NCI-H1417 (cell line): ENCODE results near the gene PRAC1.

Source experiments
- DNase-seq, 3 experiments: peaks; one replicate each; lab custom pipeline; 2025; lab: John Stamatoyannopoulos, UW

Gene PRAC1

GRCh38 chr17:48722201-48722907, at the start of gene PRAC1:
PRAC1 (minus strand) TSS chr17:48722518; CDS start chr17:48722392, 126 bp downstream.
- no peak for DNase-seq

- DNase-seq = no peak
Measured at GRCh38 chr17:48770954-48771353, 48.6 kb upstream of the PRAC1 start.

- DNase-seq = peak in 1 of 3 experiments; percentile 37
Measured at GRCh38 chr17:48769009-48769675, 46.8 kb upstream of the PRAC1 start.

GRCh38 chr17:48767263-48767774, 45.0 kb upstream of the PRAC1 start:
- DNase-seq = no peak

GRCh38 chr17:48761114-48761513, 38.8 kb upstream of the PRAC1 start:
- DNase-seq = no peak

GRCh38 chr17:48760411-48760810, 38.1 kb upstream of the PRAC1 start:
- DNase-seq = no peak

- DNase-seq = no peak
Measured at GRCh38 chr17:48759288-48759687, 37.0 kb upstream of the PRAC1 start.

- DNase-seq = peak in 1 of 3 experiments; percentile 31
Measured at GRCh38 chr17:48757524-48757961, 35.2 kb upstream of the PRAC1 start.

GRCh38 chr17:48756830-48757251, 34.5 kb upstream of the PRAC1 start:
- peak in 2 of 3 experiments; percentile 10 to 47 for DNase-seq

GRCh38 chr17:48755356-48755755, 33.0 kb upstream of the PRAC1 start:
- no peak for DNase-seq

GRCh38 chr17:48754500-48755261, 32.4 kb upstream of the PRAC1 start:
- DNase-seq = no peak

GRCh38 chr17:48753794-48754499, 31.6 kb upstream of the PRAC1 start:
- no peak for DNase-seq

GRCh38 chr17:48752399-48753288, 30.3 kb upstream of the PRAC1 start:
- no peak for DNase-seq

GRCh38 chr17:48751733-48752398, 29.5 kb upstream of the PRAC1 start:
- no peak for DNase-seq

- peak in 2 of 3 experiments; percentile 2 to 5 for DNase-seq
Measured at GRCh38 chr17:48751172-48751571, 28.9 kb upstream of the PRAC1 start.

- no peak for DNase-seq
Measured at GRCh38 chr17:48749621-48750553, 27.6 kb upstream of the PRAC1 start.

GRCh38 chr17:48748718-48749566, 26.6 kb upstream of the PRAC1 start:
- DNase-seq = no peak
